ENCODE data around the gene BCL2L15.

The BCL2L15 gene

DNA sequence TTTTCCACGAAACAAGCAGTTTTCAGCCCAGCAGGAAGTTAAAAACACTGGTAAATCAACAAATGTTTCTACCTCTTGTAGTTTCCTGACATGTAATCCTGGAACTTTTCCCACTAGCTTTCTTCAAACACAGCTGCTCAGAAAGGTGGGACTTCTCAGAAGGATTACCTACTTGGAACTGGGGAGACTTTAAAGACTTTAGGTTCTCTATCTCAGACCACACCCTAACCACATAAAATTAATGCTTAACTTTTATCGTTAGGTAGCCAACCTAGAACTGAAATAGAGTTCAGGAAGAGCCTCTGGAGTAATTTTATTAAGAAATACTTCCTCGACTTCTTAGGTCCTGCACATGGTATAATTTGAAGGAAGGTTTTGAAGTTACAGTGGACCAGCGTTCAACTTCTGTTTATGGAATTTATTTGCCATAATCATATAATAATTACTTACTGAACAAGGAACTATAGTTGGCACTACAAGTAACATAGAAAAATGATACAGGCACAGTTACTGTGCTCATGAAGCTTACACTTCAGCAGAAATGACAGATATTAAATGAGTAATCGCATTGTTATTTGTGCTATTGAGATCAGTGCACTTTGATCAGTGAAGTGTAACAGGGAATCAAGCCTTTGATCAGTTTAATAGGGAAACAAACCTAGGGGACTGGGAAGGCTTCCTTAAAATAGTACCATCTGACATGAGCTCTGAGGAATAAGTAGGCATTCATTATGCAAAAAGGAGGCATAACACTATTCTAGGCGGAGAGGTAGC, at the start of gene BCL2L15:
TSS of gene BCL2L15 (minus strand) at position 180 of the 774 bp plus-strand sequence. CDS start 206 bp downstream, outside the sequence.
- no peak for DNase-seq (ENCODE audit: low spot score)

DNA sequence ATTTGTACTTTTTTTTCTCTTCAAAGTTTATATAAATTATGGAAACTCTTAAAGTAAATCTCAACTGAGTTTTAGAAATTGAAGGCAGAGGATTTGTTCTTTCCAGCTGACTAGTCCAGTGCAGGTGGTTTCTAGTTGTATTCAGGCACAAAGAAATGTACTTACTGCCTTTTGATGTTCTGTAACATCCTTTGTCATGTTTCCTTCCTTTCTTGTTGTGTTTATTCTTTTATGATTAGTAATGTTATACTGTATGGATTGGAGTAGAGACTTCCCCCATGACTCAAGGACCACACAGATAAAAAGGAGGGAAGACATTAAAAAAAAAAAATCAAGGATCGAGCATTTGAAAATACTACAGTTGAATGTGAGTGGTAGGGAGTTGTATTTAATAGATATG, 49.8 kb upstream of the BCL2L15 start:
- DNase-seq (ENCODE audit: low spot score), result no peak

GRCh38 chr1:113935970-113936369, 48.6 kb upstream of the BCL2L15 start:
- DNase-seq (ENCODE audit: low spot score), result no peak

GRCh38 chr1:113935176-113935575, 47.8 kb upstream of the BCL2L15 start:
- no peak for DNase-seq (ENCODE audit: low spot score)

- no peak for DNase-seq (ENCODE audit: low spot score)
Measured at GRCh38 chr1:113934511-113935055, 47.2 kb upstream of the BCL2L15 start.

DNA sequence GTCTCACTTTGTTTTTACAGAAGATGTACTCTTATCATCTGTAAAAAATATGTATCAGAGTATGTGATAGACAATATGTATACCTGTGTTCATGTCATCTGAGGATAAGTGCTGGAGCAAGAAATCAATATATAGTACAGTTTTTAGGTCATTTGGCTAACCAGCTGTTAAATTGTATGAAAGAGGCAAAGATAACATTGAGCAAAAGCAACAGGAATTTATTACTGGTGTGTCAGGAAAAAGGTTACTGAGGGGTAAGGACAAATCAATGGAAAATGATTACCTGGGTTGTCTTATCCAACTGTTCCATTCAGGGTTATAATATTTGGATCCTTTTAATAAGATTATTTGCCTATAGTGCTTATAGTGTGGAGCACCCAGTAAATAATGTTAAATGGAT, 46.6 kb upstream of the BCL2L15 start:
- no peak for DNase-seq (ENCODE audit: low spot score)

DNA sequence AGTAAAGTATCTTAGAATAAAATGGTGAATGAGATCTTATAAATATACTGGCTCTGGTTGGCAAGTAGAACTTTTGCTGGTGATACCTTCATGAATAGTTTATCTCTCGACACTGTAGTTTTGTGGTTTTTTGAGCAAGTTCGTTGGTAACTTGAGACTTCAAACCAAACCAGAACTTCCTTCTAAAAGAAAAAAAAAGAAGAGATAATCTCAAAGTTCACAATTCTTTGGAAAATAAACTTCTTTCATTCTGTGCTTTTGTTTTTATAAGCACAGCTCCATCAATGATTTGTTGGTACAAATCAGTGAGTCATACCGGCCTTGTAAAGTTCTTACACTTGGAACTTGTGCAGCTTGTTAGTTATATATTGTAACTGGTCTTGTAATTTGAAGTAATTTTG, 44.1 kb upstream of the BCL2L15 start:
- DNase-seq (ENCODE audit: low spot score), result peak; percentile 33

DNA sequence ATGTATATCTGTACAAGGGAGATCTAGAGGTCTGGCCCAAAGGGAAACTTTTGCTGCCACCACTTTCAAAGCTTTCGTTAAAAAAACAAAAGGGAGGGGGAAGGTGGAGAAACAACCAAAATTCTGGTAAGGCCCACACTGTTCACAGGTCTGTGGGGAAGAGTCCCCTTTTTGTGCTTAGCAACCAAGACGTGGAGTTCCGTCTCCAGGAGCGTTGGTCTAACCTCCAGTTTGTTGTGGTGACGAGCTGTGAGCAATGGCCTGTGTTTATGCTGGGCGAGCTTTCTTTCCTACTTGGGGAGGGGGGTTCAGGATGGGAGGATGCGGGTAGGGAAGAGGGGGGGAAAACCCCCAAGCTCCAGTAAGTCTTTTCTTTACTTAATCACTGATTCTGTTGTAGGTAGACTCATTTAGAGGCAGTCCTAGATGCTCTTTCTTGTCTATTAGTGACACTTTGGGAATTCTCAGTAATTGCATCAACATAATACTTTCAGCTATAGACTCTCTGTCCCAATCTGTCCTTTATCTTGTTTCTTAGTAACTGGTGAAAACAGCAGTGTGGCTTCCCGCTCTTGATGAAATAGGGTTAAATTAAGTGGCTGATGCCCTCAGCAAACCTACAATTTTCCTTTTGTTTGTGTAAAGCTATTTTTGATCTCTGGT, 43.2 kb upstream of the BCL2L15 start:
- DNase-seq (ENCODE audit: low spot score), result peak; percentile 67

GRCh38 chr1:113929750-113930498, 42.5 kb upstream of the BCL2L15 start:
- DNase-seq (ENCODE audit: low spot score), result peak; percentile 41

DNA sequence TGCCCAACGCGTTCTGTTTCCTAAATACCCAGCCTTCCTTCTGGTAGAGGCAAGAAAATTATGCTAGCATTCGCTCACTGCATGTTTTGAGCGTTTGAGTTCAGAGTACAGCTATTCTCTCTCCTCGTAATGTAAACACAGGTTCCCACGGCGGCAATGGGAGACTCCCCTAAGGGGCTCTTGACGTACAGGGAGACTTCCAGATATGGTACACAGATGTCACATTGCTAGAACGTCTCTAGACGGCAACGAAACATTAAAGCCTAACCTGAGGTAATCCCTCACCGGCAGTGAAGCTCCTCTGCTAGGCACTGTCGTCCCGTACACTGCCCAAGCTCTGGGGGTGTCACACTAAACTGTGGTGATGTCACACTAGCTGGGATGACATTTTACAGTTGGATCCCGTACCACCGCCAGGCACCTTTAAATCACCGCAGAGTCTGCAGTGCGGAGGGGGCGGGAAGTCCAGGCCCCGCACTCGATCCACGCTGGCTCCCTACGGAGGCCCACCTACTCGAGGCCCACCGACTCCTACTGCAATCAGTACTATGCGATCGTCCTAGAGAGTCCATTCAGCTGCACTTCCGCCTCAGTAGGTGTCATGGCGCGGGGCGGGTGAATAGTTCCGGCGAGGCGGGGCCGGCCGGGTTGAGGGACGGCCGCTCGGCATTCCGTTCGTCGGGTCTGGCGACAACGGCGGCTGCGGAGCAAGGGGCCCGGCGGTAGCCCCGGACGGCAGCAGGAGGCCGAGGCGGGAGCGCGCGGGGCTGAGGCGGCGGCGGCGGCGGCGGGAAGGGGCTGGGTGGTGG, 41.8 kb upstream of the BCL2L15 start, which contains the start of gene HIPK1:
TSS of gene HIPK1 (plus strand) at position 384 of the 809 bp plus-strand sequence.
- DNase-seq (ENCODE audit: low spot score), result peak; percentile 91

DNA sequence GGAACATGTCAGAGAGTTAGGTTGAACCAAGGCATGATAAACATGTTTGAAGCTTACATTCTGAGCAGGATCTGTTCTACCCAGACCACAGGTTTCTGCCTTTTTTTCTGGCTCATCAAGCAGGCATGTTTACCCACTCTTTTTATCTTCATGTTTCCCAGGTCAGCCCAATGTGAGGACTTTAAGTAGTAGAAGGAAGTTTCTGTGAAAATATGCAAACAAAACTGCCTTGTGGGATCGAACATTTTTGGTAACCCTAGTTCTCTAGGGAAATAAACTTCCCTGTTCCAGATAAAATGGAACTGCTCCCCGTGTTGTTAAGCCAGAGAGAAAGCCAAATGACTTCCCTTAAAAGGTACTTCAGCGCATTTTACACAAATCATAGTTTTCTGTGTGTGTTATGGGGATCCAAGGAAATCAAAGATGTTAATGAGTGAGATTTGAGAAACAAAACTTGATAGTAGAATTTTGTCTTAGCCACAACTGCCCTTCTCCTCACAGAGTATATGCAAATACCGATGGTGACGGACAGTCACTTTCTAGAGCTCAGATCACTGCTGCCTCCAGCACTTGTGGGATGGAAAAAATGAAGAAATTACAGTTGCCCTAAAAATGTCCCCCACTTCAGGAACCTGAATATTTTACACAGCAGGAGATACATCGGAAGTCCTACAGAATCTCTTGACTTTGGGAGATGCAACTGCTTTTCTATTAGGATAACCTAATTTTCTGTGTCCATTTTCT, 41.0 kb upstream of the BCL2L15 start:
- DNase-seq (ENCODE audit: low spot score), result no peak

GRCh38 chr1:113924473-113924872, 37.1 kb upstream of the BCL2L15 start:
- DNase-seq (ENCODE audit: low spot score), result no peak

GRCh38 chr1:113922957-113923356, 35.6 kb upstream of the BCL2L15 start:
- no peak for DNase-seq (ENCODE audit: low spot score)

DNA sequence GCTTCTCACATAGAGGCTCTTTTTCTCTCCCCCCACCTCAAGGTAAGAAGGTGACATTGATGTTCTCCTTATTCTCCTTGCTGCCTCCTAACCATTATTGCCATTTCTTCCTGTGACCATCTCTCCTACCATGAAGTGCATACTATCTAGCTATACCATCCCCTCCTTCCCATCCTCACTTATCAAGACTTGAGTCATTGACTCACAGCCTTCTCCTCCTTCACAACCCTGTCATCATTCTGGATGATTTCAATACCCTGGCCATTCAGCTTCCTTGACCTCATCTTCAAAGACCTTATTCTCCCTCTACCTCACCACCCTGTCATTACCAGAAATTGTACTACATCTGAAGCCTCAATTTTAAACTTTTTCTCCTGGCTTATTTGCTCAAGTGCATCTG, 30.9 kb upstream of the BCL2L15 start:
- no peak for DNase-seq (ENCODE audit: low spot score)

DNA sequence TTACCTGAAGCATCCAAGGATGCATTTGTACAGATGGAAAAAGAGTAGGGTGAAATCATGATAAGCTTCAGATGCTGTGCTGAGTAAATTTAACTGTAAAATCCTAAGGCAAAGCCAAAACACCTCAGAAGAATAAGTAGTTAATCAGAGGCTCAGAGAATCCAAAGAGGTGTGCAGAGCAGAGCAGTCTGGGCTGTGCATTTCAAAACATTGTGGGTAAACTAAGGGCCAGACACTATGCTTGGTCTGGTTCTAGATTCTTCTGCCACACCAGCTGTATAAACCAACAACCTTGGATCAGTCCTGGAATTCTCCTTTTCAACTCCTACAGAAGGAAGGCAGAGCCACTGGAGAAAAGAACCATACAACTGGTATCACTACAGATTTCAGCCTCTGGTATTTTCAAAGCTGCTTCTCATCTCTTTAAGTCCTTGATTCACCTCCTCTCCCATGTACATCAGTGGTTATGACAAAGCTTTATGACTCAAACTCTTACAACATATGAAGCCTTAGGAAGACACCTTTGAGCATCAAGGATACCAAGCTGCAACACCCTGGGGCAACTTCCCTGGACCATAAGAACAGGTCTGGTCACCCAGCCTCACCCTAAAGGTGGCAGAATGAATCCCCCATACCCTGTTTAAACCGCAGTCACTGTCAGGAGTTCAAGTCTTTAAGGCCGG, 30.2 kb upstream of the BCL2L15 start:
- DNase-seq (ENCODE audit: low spot score), result peak; percentile 23

- DNase-seq (ENCODE audit: low spot score), result no peak
Measured at GRCh38 chr1:113916974-113917373, 29.6 kb upstream of the BCL2L15 start.

GRCh38 chr1:113913887-113914664, 26.7 kb upstream of the BCL2L15 start:
- no peak for DNase-seq (ENCODE audit: low spot score)

GRCh38 chr1:113913312-113913668, 25.9 kb upstream of the BCL2L15 start:
- DNase-seq (ENCODE audit: low spot score), result no peak

- peak; percentile 48 for DNase-seq (ENCODE audit: low spot score)
Measured at GRCh38 chr1:113912594-113913311, 25.4 kb upstream of the BCL2L15 start.
